GM21786 (cell line): ENCODE measurements around the gene ABCG4.
A peak's percentile ranks its signal among the peaks of the same experiment; 100 is the strongest.
"Not testable (repeated sequence)": the region's sequence is repeated elsewhere in the genome, so short reads cannot be mapped to it uniquely, and the experiment has no call there.

Experiments
- ATAC-seq: cut with Tn5 transposase; IDR thresholded peaks from one replicate; pipeline ENCODE4 v1.9.1; 2021; ENCODE audit not compliant: unreplicated experiment

The ABCG4 gene

DNA sequence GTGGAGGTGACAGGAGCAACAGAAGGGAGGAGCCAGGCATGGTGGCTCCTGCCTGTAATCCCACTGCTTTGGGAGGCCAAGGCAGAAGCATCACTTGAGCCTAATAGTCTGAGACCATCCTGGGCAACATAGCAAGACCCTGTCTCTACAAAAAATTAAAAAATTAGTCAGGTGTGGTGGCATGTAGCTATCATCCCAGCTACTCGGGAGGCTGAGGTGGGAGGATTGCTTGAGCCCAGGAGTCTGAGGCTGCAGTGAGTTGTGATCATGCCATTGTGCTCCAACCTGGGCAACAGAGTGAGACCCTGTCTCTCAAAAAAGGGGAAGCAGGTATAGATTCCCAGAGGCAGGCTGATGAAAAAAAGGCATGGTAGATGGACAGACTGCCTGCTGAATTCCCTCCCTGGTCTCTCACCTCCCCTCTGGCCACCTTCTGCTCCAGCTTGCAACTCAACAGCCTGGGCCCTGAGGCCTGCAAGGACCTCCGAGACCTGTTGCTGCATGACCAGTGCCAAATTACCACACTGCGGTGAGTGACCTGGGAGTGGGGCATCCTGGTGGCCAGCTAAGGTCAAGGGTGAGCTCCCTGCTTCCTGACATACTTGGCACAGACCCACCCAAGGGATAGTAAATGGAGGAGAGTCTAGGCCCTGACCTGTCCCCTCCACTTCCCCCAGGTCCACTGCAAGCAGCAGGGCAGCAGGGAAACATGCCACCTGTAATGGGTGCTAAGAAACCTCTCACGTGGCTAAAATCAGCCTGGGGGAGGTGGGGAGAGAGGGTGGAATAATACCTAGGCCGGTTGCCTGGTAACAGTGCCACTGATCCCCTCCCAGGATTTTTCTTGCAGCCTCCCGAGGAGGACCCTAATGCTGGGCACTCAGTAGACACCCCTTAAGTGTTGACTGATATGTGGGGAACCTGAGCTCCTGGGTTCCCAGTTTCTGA is 32.2 kb downstream of the ABCG4 start:
- ATAC-seq = no peak

DNA sequence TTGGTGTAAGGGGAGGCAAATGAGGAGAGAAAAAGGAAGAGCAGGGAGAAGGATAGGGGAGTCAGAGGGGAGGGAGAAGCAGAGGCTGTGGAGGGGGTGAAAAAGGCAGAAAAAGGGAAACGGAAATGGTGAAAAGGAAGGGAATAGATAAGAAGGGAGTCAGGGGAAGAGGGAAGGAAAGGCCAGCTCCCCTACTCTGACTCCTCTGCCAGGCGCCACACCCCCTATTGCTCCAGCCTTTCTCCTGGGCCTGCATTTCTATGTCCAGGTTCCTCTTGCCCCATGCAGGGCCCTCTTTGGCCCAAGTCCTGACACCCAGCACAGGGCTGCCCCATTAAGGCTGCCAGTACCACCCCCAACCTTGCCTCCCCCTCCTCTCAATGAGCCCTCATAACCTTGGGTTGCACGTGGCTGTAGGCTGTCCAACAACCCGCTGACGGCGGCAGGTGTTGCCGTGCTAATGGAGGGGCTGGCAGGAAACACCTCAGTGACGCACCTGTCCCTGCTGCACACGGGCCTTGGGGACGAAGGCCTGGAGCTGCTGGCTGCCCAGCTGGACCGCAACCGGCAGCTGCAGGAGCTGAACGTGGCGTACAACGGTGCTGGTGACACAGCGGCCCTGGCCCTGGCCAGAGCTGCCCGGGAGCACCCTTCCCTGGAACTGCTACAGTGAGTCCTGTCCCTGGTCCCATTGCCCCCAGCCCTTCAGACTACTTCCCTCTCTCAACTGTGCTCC is 33.0 kb downstream of the ABCG4 start:
- no peak for ATAC-seq

DNA sequence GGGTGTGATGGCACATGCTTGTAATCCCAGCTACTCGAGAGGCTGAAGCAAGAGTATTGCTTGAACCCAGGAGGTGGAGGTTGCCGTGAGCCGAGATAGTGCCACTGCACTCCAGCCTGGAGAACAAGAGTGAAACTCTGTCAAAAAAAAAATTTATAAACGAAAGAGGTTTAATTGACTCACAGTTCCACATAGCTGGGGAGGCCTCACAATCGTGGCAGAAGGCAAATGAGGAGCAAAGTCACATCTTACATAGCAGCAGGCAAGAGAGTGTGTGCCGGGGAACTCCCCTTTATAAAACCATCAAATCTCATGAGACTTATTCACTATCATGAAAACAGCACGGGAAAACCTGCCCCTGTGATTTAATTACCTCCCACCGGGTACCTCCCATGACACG is 35.5 kb downstream of the ABCG4 start:
- not testable (repeated sequence) for ATAC-seq

DNA sequence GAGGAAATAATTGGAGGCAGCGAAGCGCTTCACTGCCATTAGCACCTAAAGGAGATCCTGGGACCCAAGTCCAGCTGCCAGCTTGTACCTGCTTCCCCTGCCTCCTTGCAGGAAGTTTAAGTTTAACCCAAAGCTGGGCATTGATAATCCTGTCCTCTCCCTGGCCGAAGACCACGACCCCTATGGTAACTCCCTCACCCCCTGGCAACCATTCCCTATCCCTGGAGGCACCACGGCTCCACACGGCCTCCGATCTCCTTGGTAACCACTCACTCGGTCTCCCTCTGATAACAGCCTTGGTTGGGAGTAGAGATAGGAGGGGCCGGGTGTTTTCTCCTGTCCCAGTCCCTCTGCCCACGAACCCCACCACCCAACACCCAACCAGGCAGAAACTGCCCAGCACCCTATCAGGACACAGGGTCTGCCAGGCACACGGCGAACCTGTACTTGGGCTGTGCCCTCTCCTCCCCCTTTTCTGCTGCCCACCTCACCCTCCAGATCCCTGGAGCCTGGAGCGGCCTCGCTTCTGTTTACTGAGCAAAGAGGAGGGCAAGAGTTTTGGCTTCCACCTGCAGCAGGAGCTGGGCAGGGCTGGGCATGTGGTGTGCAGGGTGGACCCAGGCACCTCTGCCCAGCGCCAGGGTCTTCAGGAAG is 37.3 kb downstream of the ABCG4 start:
- no peak for ATAC-seq

DNA sequence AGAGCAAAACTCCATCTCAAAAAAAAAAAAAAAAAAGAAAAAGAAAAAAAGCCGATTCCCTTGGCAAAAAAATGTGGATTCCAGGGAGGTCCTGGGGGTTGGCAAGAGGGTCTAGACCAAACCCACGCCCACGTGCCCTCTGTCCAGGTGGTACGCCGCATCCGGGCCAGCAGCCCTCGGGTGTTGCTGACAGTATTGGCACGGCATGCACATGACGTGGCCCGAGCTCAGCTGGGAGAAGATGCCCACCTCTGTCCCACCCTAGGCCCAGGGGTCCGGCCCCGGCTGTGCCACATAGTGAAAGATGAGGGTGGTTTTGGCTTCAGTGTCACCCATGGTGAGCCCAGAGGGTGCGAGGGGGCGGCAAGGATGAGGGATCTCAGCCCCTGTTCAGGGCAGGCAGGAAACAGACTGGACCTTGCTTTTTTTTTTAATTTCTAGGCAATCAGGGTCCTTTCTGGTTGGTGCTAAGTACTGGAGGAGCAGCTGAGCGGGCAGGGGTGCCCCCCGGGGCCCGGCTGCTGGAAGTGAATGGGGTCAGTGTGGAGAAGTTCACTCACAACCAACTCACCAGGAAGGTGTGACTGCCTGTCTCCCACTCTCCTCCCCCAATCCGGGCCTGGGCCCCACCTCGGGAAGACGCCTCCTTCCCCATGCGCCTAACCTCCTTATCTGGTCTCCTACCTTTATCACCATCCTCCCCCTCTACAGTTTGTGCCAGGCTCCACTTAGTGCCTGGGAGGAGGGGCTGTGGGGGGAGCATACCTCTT is 38.5 kb downstream of the ABCG4 start:
- no peak for ATAC-seq

DNA sequence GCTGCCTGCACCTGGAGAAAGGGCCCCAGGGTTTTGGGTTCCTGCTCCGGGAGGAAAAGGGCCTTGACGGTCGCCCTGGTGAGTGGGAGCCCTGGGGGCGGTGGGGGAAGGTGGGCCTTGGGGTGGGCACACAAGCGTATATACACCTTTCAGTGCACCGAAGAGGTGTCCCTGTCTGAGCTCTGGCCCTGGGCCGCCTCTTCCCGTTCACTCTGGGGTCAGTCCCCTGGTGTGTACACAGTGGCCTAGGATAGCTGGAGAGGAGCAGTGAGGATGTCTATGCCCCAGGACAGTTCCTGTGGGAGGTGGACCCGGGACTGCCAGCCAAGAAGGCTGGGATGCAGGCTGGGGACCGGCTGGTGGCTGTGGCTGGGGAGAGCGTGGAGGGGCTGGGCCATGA is 39.2 kb downstream of the ABCG4 start:
- no peak for ATAC-seq

DNA sequence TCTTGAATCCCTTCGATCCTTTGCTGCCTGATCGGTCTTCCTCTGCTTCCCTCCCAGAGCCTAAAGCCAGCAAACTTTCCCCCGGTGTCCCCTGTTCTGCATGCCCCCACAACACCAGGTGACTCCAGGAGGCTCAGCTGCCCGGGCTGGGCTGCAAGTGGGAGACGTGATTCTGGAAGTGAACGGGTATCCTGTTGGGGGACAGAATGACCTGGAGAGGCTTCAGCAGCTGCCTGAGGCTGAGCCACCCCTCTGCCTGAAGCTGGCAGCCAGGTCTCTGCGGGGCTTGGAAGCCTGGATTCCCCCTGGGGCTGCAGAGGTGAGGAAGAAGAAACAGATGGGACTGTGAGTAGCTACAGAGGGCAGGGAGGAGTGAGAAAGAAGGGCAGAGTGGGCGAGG is 40.0 kb downstream of the ABCG4 start:
- ATAC-seq = no peak

DNA sequence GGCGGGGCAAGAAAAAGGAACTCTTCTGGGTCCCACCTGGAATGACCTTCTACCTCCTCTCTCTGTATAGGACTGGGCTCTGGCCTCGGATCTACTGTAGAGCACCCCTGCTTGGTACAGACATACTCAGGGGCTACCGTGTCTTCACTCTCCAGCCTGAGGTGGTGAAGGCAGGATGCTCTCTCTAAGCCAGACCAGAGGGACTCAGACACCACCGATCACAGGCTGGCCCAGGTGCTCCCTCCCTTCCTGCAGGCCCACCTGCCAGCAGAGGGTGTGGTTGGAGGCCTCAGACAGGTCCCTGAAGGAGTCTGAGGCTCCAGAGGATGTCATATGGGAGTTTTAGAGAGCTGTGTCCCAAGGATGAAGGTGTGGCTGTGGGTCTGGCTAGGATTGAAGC is 40.5 kb downstream of the ABCG4 start:
- ATAC-seq = no peak

DNA sequence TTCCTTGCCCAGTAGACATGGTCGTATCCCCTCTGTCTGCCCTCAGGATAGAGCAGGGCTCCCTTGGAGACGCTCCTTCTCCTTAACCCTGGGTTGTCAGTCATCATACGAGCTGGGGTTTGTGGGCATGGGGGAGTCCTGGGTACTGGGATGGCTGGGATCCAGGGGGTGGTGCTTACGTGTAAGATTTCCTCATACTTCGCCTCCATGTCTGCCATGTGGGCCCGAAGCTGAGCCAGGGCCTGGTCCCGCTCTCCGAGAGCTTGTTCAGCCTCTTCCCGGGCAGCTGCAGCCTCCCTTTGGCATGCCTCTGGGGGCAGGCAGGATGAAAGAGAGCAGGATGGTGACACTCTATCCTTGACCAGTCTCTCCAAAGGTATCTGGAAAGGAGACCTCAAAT is 41.7 kb downstream of the ABCG4 start:
- ATAC-seq = no peak

DNA sequence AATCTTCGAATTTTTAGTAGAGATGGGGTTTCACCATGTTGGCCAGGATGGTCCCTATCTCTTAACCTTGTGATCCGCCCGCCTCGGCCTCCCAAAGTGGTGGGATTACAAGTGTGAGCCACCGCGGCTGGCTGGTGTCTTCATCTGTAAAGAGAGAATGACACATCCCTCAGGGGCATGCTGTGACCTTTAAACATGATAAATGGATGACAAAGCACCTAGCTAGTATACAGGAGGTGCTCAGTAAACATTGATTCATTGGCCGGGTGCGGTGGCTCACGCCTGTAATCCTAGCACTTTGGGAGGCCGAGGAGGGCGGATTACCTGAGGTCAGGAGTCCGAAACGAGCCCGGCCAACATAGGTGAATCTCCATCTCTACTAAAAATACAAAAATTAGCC is 42.4 kb downstream of the ABCG4 start:
- ATAC-seq = not testable (repeated sequence)

DNA sequence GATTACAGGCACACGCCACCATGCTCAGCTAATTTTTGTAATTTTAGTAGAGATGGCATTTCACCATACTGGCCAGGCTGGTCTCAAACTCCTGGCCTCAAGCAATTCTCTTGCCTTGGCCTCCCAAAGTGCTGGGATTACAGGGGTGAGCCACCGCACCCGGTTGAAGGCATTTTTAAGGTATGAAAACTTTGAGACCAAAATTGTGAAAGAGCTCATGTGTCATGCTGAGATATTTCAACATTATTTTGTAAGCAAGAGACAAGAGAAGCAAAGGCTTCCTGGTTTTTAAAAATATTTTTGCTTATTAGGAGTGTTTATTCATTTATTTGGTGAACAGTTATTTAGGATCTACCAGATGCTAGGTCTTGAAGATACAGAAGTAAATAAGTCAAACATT is 43.3 kb downstream of the ABCG4 start:
- no peak for ATAC-seq

DNA sequence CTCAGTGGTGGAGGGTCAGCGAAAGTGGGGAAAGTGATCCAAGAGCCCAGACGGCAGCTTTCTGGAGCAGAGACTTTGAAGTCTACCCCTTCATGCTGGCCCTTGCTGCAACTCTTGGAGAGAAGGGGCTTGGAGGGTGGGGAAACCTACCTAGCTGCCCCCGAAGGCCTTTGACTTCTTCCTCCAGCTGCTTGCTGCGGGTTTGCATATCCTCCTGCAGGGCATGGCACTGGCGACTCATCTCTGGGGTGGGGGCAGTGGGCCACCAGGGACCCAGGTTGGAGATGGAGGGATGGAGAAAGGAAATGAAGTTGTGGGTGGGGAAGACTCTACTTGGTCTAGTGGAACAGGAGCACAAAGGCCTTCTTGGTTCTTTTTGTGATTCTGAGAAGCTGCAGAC is 44.1 kb downstream of the ABCG4 start:
- ATAC-seq = no peak

DNA sequence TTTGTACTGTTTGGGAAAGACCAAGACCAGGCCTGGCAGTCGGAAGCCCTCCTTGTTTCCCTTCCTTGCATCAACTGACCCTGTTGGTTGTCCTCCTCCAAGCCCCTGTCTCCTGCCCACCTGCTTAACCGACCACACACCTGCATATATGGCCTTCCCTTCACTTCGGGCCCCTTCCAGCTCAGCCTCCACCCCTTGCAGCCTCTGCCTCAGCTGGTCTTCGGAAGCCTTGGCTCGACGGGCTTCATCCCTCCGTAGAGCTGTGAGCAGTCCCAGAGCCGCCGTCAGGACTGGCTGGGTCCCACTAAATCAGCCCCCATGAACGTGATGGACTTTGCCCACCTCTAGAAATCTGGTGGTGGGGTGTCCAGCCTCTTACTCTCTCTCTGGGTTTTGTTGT is 44.8 kb downstream of the ABCG4 start:
- no peak for ATAC-seq

DNA sequence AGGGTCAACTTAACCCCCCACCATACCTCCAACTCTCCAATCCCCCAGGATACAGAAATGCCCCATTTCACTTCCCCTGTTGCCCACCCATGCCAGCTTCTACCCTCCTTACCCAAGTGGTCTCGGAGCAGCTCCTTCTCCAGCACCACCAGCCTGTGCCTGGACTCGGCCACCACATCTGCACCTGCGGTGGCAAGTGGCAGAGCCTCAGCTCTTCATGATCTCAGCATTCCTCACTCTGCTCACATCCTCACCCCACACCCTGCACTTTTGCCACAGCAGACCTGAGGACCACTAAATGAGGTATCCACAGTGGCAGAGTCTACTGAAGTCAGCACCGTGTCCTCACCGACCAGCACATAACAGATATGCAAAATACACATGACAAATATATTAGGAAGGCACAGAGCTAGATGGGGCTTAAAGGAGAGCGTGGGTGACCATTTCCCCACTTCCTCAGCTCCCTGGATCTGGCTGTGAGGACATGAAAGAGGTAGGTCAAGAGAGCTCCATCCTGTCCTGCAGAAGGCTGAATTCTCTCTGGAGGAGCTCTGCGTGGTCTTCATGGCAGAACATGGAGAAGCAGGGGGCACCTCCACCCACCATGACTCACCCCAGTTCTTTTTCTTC is 46.1 kb downstream of the ABCG4 start:
- no peak for ATAC-seq

DNA sequence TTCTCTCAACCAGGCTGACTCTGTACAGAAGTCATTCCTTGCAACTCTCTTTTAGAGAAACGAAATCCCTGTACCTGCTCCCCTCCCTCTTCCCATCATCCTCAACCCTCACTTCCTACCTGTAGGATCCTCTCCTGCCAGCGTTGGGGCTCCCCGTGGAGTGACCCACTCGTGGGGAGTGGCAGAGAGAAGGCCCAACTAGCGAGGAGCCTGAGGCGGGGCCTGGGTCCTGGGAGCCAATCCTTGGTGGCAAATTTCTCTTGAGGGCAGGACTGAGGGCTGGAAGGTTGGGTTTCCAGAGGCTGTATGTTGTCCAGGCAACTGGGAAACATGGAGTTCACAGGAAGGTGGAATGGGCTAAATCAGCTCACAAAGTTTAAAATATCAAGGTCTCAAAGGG is 46.8 kb downstream of the ABCG4 start:
- no peak for ATAC-seq

DNA sequence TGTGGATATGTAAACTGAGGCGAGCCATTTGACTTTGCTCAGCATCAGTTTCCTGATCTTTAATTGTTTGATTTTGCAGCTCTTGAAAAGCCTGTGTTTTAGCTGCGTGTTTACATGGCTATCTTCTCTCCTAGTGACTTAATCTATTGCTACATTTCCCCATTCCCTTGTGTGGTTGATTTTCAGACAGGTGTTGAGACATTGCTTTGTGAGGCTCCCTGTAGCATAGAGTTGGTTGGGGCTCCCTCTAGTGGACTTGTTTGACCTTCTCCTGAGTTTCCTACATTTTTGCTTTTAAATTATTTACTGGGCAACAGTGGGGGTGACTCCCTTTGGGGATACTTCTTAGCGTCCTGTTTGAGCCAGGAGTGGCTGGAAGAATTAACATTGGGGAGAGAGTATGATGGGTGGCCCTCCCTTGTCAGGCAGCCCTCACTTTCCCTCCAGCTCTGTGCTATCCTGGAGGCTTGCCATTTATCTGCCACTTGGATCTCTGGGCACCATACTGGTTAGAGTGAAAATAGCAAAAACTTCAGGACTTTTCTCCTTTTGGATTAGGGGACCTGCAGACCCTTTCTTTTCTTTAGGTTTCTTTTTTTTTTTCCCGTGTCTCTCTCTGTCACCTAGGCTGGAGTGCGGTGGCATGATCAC is 48.1 kb downstream of the ABCG4 start:
- ATAC-seq = peak; percentile 84

DNA sequence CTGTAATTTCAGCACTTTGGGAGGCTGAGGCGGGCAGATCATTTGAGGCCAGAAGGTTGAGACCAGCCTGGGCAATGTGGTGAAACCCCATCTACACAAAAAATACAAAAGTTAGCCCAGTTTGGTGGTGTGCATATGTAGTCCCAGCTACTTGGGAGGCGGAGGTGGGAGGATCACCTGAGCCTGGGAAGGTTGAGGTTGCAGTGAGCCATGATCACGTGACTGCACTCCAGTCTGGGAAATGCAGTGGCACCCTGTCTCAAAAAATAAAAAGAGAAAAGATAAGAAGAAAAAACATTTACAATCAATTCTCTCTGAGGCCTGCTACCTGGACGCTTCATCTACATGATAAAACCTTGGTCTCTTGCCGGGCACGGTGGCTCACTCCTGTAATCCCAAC is 50.1 kb downstream of the ABCG4 start:
- ATAC-seq = no peak

DNA sequence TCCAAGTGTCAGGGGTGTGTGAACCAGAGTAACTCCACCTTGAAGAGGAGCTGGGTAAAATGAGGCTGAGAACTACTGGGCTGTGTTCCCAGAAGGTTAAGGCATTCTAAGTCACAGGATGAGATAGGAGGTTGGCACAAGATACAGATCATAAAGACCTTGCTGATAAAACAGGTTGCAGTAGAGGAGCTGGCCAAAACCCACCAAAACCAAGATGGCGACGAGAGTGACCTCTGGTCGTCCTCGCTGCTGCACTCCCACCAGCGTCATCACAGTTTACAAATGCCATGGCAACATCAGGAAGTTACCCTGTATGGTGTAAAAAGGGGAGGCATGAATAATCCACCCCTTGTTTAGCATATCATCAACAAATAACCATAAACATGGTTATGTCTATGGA is 52.4 kb downstream of the ABCG4 start:
- not testable (repeated sequence) for ATAC-seq

DNA sequence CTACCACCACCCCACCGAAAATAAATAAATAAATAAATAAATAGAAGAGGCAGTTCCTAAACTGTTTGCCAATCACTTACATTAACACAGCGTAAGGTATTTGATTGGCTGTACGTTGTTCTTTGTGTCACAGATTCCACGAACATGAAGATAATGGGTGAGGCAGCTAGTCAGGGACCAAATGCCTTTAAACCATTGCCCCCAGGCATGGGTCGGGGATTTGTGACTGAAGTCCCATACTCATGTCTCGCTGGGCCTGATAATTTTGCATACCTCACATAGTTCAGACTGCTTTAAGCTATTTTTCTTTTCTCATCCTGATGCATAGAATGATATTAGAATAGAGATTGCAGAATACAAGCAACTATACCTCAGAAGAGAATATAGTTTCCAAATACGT is 53.7 kb downstream of the ABCG4 start:
- ATAC-seq = no peak

DNA sequence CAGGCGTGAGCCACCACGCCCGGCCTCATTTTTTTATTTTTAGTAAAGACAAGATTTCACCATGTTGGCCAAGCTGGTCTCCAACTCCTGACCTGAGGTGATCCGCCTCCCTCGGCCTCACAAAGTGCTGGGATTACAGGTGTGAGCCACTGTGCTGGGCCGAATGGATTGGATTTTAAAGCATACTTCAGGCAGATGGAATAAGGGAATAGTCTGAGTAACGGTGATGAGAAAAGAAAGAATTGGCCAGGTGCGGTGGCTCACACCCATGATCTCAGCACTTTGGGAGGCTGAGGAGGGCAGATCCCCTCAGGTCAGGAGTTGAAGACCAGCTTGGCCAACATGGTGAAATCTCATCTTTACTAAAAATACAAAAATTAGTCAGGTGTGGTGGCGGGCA is 55.2 kb downstream of the ABCG4 start:
- ATAC-seq = no peak
